ENCODE data around the gene DHFR2. TPM values are rescaled to one million over a fixed set of nuclear protein-coding genes. Genes with fewer than 3 reads are reported as not detected.

DHFR2 gene
- total RNA-seq, 4 donors from 2014 or later = 2.0 to 7.7 (median 5.3) TPM

GRCh38 chr3:94019659-94020058, 43.1 kb downstream of the DHFR2 start:
- TF ChIP-seq POLR2A (IDR thresholded peaks at IDR 0.05) (no peak), CTCF (IDR thresholded peaks at IDR 0.05) (no peak)
- 81 to 83% methylated on average over 2 of the region's 2 CpGs for WGBS, 2 donors
- intact Hi-C loops (cut with DNase I; ENCODE audit: low total_unique reads) = no loop called here
- H3K4me3 ChIP-seq (ENCODE audit: low read depth, poor library complexity, severe bottlenecking) = no peak overlapping the region
- DNase-seq (ENCODE audit: low spot score in 2 of 2) = no peak

- TF ChIP-seq POLR2A (IDR thresholded peaks at IDR 0.05) (no peak), CTCF (IDR thresholded peaks at IDR 0.05) (no peak)
- 83 to 89% methylated on average over 1 of the region's 1 CpG for WGBS, 2 donors
Measured at GRCh38 chr3:94015025-94015424, 47.7 kb downstream of the DHFR2 start.

GRCh38 chr3:94012185-94012584, 50.5 kb downstream of the DHFR2 start:
- intact Hi-C loops (cut with DNase I; ENCODE audit: low total_unique reads) = no loop called here
- no peak for DNase-seq (ENCODE audit: low spot score in 2 of 2)
- no peak for TF ChIP-seq POLR2A (IDR thresholded peaks at IDR 0.05)
- TF ChIP-seq CTCF (IDR thresholded peaks at IDR 0.05) = no peak
- 67 to 78% methylated on average over 1 of the region's 1 CpG for WGBS, 2 donors
- H3K4me3 ChIP-seq (ENCODE audit: low read depth, poor library complexity, severe bottlenecking) = no peak overlapping the region

More at GRCh38 chr3:94015025-94015424, 47.7 kb downstream of the DHFR2 start:
- no peak overlapping the region for H3K4me3 ChIP-seq (ENCODE audit: low read depth, poor library complexity, severe bottlenecking)
- DNase-seq (ENCODE audit: low spot score in 2 of 2) = no peak
- intact Hi-C loops (cut with DNase I; ENCODE audit: low total_unique reads) = no loop called here

GRCh38 chr3:94011233-94011711, 51.4 kb downstream of the DHFR2 start:
- intact Hi-C loops (cut with DNase I; ENCODE audit: low total_unique reads) = no loop called here
- TF ChIP-seq POLR2A (IDR thresholded peaks at IDR 0.05) (no peak), CTCF (IDR thresholded peaks at IDR 0.05) (no peak)
- DNase-seq (ENCODE audit: low spot score in 2 of 2) = no peak
- no peak overlapping the region for H3K4me3 ChIP-seq (ENCODE audit: low read depth, poor library complexity, severe bottlenecking)
- 84 to 92% methylated on average over 3 of the region's 3 CpGs for WGBS, 2 donors

- 88 to 94% methylated on average over 2 of the region's 2 CpGs for WGBS, 2 donors
- DNase-seq (ENCODE audit: low spot score in 2 of 2) = no peak
- no peak overlapping the region for H3K4me3 ChIP-seq (ENCODE audit: low read depth, poor library complexity, severe bottlenecking)
- no peak for TF ChIP-seq POLR2A (IDR thresholded peaks at IDR 0.05)
- TF ChIP-seq CTCF (IDR thresholded peaks at IDR 0.05) = no peak
- intact Hi-C loops (cut with DNase I; ENCODE audit: low total_unique reads) = no loop called here
Measured at GRCh38 chr3:94009608-94010007, 53.1 kb downstream of the DHFR2 start.

- WGBS, 2 donors = 69 to 75% methylated on average over 2 of the region's 2 CpGs
- TF ChIP-seq CTCF (IDR thresholded peaks at IDR 0.05) (no peak), POLR2A (IDR thresholded peaks at IDR 0.05) (no peak)
- no peak overlapping the region for H3K4me3 ChIP-seq (ENCODE audit: low read depth, poor library complexity, severe bottlenecking)
- DNase-seq (ENCODE audit: low spot score in 2 of 2) = no peak
- intact Hi-C loops (cut with DNase I; ENCODE audit: low total_unique reads) = no loop called here
Measured at GRCh38 chr3:94008253-94008652, 54.5 kb downstream of the DHFR2 start.
